GM21825 (cell line): ENCODE measurements around the gene OCIAD2.
"Not testable (repeated sequence)": the region's sequence is repeated elsewhere in the genome, so short reads cannot be mapped to it uniquely, and the experiment has no call there.

Experiments used
- ATAC-seq: cut with Tn5 transposase; IDR thresholded peaks from one replicate; pipeline ENCODE4 v1.9.1; 2021; ENCODE audit warnings: mild to moderate bottlenecking, moderate library complexity; ENCODE audit not compliant: unreplicated experiment

The OCIAD2 gene

DNA sequence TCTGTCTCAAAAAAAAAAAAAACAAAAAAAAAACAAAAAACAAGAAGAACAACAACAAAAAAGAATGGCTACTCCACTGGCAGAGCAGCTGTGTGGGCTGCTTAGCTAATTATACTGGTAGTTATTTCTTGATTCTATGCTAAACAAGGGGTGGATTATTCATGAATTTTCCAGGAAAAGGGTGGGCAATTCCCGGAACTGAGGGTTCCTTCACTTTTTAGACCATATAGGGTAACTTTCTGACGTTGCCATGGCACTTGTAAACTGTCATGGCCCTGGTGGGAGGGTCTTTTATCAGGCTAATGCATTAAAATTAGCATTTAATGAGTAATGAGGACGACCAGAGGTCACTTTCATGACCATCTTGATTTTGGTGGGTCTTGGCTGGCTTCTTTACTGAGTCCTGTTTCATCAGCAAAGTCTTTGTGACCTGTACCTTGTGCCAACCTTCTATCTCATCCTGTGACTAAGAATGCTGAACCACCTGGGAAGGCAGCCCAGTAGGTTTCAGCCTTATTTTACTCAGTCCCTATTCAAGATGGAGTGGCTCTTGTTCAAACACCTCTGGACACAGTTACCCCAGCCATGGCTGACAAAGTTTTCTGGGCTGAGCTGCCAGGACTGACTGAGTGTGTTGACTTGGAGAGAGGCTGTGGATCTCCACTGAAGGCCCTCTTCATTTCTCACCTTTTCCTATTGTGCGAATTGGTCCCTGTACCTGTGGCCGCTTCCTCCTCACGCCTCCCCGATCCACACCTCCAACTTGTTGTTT is 1.3 kb upstream of the OCIAD2 start:
- ATAC-seq: no peak

DNA sequence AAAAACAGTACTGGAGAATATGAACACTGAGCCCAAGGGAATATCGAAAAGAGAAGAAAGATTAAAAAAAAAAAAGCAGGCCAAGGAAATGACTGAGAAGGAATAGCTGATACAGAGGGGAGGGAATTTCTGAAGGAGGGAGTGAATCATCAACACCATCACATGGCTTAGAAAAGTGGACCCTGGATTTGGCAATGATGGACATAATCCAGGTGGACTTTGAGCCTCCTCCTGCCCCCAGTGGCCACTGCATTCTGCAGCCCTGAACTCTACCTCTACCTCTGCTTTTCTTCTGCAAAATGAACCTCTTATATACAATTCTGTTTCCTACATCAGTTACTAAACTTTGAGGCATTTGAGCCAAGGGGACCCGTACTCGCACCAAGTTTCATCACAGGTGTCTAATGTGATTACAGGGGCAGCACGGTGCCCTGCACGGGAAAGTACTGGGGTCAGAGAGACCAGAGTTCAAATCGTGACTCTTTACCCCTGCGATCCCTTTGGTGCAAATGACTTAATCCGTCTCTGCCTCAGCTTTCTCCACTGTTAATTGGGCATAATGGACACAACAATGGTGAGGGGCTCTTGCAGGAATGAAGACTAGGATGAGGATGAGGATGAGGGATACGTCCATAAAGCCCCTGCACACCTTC is 1.1 kb downstream of the OCIAD2 start:
- ATAC-seq: no peak

DNA sequence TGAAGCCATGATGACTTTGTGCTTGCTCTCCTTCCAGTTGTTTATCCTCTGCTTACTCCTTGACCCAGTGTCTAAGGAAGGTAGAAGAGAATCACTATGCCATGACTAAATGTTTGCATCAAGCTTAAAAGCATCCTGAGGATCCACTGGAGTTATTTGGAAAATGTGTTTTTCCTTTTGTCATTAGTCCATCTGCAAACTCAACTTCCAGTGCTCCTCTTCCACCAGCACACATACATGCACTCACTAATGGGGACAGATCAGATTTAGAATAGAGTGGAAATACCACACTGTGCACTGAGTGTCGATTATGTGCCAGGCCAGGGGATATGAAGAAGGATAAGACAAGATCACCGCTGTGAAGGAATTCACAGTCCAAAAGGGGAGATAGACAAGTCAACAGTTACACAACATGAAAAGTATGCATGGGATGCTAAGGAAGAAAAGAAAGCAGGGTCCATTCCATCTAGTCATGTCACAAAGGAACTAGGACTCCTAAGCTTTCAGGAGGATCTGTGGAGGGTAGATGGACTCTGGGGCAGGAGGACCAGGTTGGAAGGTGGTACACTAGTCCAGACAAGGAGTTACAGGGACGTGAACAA is 1.9 kb downstream of the OCIAD2 start:
- ATAC-seq: no peak

DNA sequence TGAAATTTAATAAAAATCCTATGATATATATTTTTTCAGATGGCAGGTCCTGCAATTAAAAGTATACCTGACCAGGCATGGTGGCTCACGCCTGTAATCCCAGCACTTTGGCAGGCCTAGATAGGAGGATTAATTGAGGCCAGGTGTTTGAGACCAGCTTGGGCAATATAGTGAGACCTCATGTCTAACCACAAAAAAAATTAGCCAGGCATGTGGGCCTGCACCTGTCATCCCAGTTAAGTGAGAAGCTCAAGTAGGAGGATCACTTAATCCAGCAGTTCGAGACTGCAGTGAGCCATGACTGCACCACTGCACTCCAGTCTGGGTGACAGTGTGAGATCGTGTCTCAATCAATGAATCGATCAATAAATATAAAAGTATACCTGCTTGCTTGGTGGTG is 2.5 kb downstream of the OCIAD2 start:
- ATAC-seq: no peak

DNA sequence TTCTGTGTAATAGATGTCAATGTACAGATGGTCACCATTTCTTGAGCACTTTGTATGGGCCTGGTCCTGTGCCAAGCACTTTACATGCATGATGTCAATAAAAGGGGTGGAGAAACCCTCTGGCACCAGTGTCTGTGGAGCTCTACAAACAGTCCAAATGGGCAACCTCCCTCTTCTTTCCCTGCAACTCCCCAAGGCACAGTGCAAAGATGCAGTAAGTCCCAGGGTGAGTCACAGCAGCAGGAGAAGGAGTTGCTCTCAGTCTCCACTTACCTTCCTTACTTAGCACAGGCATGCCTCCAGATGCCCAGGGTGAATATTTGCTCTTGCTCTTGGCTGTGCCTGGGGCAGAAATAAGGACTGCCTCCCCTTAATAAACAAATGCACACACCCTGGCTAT is 4.3 kb downstream of the OCIAD2 start:
- no peak for ATAC-seq

DNA sequence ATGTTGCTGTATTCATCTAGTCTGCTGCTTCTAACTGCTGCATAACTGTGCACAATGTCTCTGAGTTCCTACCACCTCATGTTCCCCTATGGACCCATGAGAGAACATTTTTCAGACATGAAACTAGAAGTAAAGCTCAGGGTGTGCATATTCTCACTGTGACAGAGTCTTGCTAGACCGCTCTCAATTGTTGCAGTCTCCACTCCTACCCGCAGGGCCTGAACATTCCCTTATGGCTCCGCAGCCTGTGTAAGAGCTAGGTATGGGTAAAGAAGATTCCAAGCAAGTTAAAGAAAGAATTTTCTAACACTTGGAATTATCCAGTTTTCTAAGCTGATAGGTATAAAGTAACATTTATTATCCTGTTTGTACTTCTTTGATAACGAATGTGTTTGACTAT is 5.4 kb downstream of the OCIAD2 start:
- ATAC-seq: no peak

DNA sequence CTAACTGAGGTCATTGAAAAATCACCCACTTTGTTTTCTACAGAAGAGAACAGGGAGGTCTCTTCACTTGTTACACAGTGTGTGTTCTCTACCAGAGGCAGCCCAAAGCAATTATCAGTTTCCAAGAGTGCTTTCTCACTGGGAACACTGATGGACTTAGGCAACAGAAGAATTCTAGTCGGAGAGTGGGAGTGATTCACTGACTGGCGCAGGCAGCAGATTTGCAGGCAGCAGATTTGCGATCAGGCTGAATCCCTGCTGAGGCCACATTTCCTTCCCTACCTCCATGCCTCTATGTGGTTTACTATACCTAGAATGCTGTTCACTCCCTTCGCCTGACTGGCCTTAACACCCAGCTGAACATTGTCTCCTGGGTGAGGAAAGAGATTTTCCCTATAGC is 6.6 kb downstream of the OCIAD2 start:
- no peak for ATAC-seq

DNA sequence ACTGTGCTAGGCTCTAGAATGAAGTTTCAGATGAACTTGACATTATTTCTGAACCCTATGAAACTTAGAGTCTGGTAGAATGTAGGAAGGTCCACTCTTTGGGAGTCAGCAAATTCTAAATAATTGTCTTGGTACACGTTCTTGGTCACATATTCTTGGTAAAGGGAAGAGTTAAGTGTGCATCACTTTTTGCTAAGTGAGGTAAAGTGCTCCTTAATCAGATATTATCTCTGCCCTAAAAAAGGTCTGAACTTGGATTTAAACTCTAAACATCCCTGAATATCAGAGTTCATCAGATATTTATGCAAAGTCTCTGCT is 7.2 kb downstream of the OCIAD2 start:
- peak; percentile 17 for ATAC-seq

DNA sequence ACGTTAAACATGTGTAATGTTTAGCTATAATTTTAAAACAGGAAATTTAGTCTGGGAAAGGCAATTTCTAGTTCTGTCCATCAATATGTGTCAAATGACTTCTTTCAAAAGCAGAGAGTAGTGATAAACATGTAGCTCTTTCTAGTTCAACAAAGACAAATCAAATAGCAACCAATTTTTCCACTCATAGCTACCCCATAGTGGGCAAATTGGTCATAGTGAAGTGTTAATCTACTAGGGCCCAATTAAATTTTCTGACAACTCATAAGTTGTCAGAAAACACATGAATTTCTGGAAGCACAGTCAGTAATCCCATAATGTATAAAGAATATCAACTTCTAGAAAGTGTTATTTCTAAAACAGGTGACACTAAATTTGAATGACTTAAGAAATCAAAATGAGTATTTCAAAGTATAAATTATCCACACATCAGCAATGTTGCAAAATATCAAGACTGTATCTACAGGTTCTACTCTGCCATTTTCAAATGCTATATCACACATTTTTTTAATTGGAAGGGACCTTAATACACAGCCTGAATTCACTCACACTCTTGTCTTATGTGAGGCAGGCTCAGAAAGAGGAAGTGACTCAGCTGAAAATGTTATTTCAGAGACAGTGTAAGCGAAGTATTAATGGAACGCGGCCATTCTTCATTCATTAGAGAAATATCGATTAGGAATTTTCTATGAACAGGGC is 7.7 kb downstream of the OCIAD2 start:
- peak; percentile 57 for ATAC-seq

DNA sequence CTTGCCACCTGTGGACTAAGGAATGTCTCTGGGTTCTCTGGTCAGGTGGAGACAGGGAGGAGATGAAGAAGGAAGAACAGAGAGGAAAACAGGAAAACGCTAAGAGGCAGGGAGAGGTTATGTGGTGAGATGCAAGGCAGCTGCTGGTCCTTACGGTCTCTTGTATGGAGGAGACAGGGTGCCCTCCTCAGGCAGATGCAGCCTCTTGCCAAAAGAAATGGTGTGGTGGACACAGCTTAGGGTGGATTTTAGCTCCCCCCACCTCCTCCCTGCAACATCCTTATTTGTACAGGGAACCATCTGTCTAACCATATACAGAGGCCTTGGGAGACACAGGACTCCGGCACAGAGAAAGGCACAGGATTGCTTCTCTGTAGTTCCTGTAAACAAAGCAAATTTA is 9.7 kb downstream of the OCIAD2 start:
- no peak for ATAC-seq

DNA sequence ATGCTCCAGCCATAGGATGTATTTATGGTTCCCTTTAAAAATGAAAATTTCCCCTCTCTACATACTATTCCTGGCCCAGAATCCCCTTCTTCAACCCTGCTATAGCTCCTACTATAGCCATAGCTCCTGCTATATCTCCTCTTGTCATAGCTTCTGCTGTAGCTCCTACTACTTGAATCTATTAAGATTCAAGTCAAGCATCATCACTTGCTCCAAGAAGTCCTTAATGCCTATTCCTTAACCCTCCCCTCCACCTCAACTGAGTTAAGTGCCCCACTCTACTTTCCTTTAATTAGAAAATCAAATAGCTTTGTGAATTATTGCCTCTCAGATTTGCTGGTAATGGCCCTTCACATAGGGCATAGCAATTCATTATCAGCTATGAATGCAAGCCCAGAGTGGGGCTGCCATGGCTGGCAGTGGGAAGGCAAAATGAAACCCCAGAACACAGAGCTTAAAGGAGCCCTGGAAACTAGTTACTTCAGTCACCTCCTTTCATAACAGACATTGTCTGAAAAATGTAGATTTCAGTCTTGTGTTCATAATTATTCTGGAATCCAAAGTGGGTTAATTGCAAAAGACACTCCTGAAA is 15.4 kb downstream of the OCIAD2 start:
- no peak for ATAC-seq

DNA sequence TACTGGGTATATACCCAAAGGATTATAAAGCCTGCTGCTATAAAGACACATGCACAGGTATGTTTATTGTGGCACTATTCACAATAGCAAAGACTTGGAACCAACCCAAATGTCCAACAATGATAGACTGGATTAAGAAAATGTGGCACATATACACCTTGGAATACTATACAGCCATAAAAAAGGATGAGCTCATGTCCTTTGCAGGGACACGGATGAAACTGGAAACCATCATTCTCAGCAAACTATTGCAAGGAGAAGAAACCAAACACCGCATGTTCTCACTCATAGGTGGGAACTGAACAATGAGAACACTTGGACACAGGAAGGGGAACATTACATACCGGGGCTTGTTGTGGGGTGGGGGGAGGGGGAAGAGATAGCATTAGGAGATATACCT is 16.8 kb downstream of the OCIAD2 start:
- ATAC-seq: not testable (repeated sequence)

DNA sequence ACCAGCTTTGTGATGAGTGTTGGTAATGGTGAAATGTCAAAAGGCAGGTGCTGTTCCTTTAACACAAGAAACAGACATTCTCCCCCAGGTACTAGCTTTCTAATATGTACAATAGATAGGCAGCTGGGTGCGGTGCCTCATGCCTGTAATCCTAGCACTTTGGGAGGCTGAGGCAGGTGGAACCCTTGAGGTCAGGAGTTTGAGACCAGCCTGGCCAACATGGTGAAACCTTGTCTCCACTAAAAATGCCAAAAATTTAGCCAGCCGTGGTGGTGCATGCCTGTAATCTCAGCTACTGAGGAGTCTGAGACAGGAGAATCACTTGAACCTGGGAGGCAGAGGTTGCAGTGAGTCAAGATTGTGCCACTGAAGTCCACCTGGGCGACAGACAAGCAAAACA is 24.9 kb downstream of the OCIAD2 start:
- not testable (repeated sequence) for ATAC-seq

DNA sequence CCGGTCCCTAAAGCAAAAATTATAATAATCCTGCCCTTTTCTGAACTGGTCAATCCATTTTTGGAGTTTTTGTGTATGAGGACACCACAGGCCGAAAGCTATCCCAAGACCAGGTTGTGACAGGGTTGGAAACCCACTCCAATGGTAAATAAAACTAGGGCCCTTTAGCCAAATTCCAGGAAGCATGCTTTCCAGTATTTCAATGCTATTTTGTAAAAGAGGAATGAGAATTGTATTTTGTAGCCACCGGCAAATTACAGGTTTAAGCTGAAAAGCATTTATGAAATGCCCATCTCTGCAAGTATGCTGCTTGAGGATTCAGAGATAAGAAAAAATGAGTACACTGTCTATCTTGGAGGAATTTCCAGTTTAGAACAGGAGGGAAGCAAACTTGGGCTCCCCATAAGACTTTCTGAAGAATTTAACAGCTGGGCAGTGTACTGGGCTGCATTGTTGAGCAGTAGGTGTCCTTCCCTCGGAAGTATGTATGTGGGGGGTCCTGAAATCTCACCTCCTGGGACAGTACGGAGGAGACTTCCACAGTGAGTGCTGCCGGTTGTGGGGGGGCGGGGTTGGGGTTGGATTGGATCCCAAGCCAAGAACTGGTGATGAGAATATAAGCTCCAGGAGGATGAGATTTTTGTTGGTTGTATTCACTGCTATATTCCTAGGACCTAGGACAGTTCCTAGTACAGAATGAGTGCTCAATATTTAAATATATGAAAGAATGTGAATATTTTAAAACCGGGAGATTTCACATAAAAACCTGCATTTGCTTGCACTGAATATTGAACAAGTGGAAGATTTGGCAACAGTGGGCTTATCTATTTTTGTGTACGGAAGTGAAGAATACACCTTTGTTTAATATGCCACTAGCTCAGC is 26.8 kb downstream of the OCIAD2 start:
- no peak for ATAC-seq

DNA sequence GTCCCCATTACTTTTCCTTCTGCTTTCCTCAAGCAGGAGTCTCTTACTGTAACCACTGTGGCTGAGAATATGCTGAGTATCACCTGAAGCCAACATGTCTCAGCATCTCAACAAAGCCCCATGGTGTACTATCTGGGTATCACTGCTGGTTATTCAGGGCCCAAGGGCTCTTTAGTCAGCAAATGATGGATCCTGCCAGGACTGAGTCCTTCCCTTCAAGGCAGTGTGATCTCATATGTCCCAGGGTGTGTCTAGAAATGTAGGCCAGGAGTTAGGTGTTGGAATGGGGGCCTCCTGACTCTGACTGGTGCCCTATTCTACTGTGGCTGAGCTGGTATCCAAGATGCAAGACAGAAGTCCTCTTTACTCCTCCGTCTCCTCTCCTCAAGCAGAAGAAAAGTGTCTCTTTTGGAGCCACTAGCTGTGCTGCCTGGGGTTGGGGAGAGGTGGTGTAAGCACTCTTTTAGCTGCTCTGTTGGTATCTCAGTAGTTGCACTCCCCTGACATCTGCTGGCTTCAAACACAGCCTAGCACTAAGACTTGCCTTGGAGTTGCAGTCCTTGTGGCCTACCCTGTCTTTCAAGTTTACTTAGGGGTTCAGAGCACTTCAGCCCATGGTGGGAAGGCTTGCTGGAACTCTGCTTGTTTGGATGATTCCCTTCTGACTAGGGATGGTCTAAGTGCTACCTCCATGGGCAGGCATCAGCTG is 28.6 kb downstream of the OCIAD2 start:
- ATAC-seq: no peak

DNA sequence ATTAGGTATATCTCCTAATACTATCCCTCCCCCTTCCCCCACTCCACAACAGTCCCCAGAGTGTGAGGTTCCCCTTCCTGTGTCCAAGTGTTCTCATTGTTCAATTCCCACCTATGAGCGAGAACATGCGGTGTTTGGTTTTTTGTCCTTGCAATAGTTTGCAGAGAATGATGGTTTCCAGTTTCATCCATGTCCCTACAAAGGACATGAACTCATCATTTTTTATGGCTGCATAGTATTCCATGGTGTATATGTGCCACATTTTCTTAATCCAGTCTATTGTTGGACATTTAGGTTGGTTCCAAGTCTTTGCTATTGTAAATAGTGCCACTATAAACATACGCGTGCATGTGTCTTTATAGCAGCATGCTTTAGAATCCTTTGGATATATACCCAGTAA is 41.9 kb downstream of the OCIAD2 start:
- not testable (repeated sequence) for ATAC-seq

DNA sequence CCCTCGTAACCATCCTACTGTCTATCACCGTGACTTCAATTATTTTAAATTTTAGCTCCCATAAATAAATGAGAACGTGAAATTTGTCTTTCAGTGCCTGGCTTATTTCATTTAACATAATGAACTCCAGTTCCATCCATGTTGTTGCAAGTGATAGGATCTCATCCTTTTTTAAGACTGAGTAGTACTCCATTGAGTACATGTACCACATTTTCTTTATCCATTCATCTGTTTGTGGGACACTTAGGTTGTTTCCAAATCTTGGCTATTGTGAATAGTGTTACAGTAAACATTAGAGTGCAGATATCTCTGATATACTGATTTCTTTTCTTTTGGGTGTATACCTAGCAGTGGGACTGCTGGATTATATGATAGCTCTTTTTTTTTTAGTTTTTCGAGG is 42.8 kb downstream of the OCIAD2 start:
- ATAC-seq: no peak

DNA sequence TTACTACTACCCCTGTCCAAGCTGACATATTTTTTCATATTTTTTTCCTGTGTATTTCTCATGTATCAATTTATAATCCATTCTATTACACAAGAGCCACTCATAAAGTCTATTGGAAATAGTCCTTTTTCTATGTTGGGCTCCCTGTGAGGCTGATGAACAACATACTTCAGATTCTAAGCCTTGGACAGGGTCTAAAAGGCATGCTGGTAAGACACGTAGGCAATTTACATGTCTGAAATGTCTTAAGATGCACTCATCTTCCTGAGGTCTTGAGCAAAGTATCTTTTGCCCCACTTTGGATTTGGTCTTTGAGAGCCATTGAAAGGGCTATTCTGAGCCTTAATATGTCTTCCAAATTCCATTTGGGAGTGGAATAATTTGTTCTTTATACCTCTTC is 43.9 kb downstream of the OCIAD2 start:
- no peak for ATAC-seq

DNA sequence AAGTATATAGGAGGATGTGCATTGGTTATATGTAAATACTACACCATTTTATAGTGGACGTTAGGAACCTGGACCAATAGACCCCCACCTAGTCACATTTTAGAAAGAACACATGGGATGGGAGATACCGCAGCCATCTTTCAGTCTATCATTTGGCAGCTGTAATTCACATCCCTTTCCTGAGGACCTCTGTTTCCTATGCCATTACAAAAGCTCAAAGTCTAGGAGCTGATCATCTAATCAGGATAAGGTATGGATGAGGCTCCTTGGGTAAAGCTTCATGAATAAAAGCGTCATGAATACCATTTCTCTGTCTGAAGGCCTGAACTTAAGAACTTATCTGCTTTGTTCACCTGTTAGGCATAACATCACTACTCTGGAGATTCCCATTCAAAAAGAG is 44.5 kb downstream of the OCIAD2 start:
- no peak for ATAC-seq

DNA sequence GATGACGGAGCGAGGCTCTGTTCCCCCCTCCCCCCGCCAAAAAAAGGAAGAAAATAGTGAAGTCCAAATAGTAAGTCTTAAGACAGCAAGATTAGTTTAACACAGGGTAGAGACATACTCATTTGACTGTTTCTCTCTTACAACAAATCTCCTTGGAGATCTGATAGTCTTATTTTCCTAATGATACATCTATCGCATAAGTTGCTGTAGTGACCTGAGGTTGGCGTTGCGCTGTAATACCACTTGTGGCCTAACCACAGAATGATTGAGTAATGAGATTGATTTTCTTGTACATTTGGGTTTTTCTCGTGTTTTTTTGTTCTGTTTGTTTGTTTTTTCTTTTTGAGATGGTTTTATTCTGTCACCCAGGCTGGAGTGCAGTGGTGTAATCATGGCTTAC is 48.4 kb downstream of the OCIAD2 start:
- no peak for ATAC-seq
